ENCODE results near the gene ZNF879.

Gene ZNF879

DNA sequence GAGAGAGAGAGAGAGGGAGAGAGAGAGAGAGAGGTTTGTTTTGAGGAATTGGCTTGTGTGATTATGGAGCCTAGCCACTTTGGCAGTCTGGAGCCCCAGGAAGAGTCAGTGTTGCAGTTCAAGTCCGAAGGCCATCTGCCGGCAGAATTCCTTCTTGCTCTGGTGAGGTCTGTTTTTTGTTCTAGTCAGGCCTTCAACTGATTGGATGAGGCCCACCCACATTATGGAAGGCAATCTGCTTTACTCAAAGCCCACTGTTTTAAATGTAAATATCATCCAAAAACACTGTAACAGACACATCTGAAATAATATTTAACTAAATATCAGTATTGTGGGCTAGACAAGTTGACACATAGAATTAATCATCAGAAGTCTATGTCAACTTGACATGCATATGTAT, 17.0 kb upstream of the ZNF879 start:
- H3K4me3 ChIP-seq (ENCODE audit: low read depth, low read length) = no peak overlapping the region
- in situ Hi-C loops (cut with HindIII; ENCODE audit: low sequenced_read_pairs) = no loop called here
- no peak for TF ChIP-seq CTCF (IDR thresholded peaks at IDR 0.05; ENCODE audit: low read depth, low read length)
- DNase-seq (ENCODE audit: low read depth, low spot score) = no peak

DNA sequence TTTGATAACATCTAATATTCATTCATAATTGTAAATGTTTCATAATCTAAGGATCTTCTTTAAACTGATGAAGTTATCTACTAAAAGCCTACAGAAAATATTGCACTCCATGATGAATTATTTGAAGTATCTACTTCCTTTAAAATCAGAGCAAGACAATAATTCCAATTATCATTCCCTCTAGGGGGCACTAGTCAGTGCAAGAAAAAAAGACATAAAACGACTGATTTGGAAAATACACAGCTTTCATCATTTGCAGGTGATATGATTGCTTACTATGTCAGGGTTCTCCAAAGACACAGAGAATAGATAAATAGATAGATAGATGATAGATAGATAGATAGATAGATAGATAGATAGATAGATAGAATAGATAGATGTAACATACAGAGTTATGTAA, 14.9 kb upstream of the ZNF879 start:
- in situ Hi-C loops (cut with HindIII; ENCODE audit: low sequenced_read_pairs) = no loop called here

GRCh38 chr5:179033004-179033580, 9.5 kb downstream of the ZNF879 start:
- no peak overlapping the region for H3K4me3 ChIP-seq (ENCODE audit: low read depth, low read length)
- in situ Hi-C loops (cut with HindIII; ENCODE audit: low sequenced_read_pairs) = no loop called here
- DNase-seq (ENCODE audit: low read depth, low spot score) = no peak
- TF ChIP-seq CTCF (IDR thresholded peaks at IDR 0.05; ENCODE audit: low read depth, low read length) = no peak

More for the DNA sequence above, 14.9 kb upstream of the ZNF879 start:
- H3K4me3 ChIP-seq (ENCODE audit: low read depth, low read length) = no peak overlapping the region
- DNase-seq (ENCODE audit: low read depth, low spot score) = no peak
- no peak for TF ChIP-seq CTCF (IDR thresholded peaks at IDR 0.05; ENCODE audit: low read depth, low read length)

DNA sequence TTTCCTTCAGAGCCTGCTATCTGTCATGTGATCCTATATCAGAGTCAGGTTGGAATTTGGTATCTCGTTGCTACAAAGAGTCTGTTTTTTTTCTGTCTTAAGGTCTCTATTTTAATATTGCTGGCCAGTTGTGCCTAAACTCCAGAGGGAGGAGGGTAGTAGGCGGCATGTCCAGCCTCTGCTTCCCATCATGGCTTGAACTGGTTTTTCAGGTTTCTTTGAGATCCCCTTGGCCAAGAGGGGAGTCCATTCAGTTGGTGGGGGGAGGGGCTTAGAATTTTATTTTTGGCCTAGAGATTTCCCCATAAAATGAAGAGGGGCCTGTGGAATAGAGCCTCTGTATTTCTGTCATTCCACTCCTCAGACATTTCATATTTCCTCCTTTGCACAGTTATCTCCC, 21.2 kb downstream of the ZNF879 start:
- in situ Hi-C loops (cut with HindIII; ENCODE audit: low sequenced_read_pairs) = no loop called here
- no peak for TF ChIP-seq CTCF (IDR thresholded peaks at IDR 0.05; ENCODE audit: low read depth, low read length)
- no peak for DNase-seq (ENCODE audit: low read depth, low spot score)
- H3K4me3 ChIP-seq (ENCODE audit: low read depth, low read length) = no peak overlapping the region

DNA sequence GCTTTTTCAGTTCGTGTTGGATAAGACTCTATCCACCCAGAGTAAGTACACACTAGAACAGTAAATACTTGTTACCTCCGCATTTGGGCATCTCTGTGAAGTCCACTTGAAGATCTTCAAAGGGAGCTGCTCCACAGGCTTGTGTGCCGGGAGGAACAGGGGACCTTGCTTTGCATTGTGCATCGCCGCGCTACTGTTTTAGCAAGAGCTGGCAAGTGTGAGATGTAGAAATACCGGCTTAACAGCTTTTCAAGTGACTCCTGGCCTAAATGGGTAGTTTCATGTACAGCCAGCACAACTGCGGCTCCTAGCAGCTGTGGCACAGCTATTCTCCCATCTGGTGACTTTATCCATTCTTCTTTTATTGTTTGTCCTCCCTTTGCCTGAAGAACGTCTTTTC, 28.2 kb downstream of the ZNF879 start:
- no peak for TF ChIP-seq CTCF (IDR thresholded peaks at IDR 0.05; ENCODE audit: low read depth, low read length)
- no peak for DNase-seq (ENCODE audit: low read depth, low spot score)
- H3K4me3 ChIP-seq (ENCODE audit: low read depth, low read length) = no peak overlapping the region
- in situ Hi-C loops (cut with HindIII; ENCODE audit: low sequenced_read_pairs) = no loop called here

GRCh38 chr5:179054036-179054785, 30.6 kb downstream of the ZNF879 start:
- TF ChIP-seq CTCF (IDR thresholded peaks at IDR 0.05; ENCODE audit: low read depth, low read length) = no peak
- no peak for DNase-seq (ENCODE audit: low read depth, low spot score)
- H3K4me3 ChIP-seq (ENCODE audit: low read depth, low read length) = no peak overlapping the region
- in situ Hi-C loops (cut with HindIII; ENCODE audit: low sequenced_read_pairs) = no loop called here
